Measurements from ENCODE around the gene HSF2.
"Not testable (repeated sequence)": the region's sequence is repeated elsewhere in the genome, so short reads cannot be mapped to it uniquely, and the experiment has no call there.

Gene HSF2

DNA sequence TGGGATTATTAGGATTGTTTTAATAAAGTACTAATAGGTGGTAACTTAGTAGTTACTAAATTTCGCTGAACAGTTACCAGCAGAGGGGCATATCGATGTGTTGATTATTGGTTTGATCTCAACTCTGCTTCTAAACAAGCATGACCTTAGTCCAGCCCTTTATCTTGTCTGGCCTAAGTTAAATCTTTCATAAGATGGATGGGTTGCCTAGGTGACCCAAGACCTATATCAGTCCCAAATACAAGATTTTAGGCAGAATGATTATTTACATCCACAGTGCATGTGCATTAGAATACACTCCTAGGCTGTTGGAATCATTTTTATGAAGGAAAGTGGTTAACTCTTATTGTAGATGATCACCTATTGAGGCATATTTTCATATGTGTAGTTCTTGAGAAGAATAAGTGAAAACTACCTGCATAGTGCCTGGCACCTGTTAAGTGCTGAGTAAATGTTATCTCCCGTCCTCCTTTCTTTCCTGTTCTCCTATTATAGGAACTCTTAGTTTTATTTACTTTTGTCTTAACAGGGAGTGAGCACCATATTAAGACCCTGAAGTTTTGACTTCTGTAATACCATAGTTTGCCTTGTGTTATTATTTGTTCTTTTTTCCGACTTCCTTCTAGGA lies 1.1 kb downstream of the HSF2 start:
- no peak for DNase-seq

DNA sequence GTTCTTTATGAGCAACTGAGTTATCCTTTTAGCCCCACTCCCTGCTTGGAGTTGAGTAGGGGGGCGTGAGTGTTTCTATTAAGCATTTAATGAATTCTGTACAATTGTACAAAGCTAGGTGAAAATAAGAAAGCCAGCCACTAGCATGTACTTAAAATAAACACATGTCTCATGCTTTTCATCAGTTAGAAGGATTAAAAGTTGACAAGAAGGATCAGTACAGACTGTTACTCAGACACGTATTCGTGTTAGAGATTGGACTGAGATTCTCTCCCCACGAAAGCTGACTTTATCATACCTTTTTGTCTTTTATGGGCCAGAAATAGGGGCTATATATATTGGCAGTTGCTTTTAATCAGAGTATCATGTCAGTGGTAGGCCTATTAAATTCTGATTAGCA lies 1.7 kb downstream of the HSF2 start:
- no peak for DNase-seq

DNA sequence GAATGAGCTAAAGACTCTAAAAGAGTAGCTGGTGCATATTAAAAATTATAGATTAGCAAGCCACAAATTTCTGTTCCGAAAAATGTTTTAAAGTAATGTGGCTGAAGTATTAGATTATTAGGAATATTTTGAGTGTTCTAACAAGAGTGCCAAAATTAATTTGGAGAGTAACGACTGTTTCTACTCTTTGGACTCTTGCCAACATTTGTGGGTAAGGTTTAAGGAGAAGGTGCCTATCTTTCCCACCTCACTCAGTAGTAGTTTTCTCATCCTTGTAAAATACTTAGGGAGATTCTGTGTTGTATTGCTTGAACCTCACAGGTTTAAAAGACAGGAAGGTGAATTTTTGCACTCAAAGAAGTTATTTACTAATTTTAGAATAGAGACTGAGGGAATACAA lies 5.0 kb downstream of the HSF2 start:
- no peak for DNase-seq

DNA sequence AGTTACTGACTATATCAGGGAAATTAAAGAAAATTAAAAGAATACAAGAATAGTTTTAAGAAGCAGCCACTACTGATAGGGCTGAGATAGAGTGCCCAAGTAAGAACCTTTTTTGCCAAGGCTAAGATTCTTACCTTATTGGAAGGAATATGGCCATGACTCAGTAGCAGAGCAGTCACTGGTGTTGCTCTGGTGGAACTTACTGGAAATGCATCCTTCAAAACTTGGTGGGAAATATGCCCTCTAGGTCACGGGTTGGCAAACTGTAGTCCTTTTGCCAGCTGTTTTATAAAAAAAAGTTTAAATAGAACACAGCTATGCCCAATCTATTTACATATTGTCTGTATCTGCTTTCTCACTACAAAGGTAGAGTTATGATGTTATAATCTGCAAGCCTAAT lies 6.0 kb downstream of the HSF2 start:
- no peak for DNase-seq

DNA sequence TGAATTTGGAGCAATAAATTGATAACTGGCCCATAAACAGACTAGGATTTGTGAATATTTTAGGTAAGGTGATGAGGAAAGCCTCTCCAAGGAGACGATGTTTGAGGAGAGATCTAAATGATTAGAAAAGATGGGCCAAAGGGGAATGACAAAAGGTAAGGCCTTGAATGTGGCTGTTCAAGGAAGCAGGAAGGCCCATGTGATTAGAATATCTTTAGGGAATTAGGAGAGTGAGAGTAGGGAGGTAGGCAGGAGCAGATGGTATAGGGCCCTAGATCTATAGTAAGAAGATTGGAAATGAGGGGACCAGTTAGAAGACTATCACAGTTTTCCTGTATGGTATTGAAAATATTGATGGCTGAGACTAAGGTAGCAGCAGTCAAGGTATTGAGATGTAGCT lies 6.7 kb downstream of the HSF2 start:
- DNase-seq: no peak

DNA sequence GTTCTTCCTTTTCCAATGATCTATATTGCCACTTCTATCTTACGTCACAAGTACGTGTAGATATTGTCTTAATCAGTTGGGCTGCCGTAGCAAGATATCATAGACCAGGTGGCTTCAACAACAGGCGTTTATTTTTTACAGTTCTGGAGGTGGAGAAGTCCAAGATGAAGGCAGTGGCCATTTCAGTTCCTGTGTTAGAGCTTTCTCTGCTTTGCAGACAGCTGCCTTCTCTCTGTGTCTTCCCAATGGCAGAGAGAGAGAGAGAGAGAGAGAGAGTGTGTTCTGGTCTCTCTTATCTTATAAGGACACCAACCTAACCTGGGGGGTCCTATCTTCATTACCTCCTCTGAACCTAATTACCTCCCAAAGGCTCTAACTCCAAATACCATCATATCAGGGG lies 8.3 kb downstream of the HSF2 start:
- DNase-seq: no peak

DNA sequence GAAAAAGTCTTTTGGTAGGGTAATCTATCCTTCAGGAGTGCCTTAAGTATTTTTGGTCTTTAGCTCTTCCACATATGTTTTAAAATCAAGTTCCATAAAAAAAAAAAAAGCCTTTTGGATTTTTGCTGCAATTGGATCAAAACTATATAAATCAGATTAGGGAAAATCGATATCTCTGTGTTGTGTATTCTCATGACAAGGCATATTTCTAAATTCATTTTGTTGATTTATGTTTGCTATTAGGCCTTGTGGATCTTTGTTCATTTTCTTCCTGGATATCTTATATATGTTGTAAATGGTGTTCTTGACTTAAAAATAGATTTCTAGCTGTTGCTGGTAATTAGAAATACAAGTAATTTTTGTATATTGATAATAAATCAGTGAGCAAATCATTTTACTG lies 8.8 kb downstream of the HSF2 start:
- DNase-seq: no peak

DNA sequence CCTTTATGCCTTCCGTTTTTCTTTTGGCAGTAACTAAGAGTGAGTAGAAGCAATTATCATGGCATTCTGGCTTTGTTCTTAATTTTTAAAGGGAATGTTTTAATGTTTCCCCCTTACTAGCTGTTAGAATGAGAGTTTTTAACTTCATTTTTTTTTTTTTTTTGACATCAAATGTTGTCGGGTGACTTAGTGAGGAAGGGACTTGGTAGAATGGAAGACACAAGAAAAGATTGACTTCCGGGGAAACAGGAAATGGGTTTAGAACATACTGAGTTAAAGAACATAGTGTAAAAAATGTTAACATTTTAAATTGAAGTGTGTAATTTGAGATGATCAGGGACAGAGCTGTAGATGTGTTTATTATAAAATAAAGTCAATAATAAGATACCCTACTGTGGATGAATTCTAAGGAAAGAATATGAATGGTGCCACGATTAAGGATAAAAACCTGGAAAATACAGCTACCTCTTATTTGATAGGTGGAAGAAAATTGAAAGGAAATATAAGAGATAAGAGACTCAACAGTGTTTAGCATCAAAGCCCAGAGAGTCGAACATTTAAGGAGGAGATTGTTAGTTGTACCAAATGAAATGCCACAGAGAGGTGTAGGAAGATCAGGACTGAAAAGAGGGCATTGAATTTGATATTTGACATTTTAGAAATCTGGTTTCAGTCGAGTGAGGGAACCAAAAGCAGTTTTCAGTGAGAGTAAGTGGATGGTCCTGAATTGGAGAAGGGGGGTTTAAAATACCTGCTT lies 9.4 kb downstream of the HSF2 start:
- DNase-seq: no peak

DNA sequence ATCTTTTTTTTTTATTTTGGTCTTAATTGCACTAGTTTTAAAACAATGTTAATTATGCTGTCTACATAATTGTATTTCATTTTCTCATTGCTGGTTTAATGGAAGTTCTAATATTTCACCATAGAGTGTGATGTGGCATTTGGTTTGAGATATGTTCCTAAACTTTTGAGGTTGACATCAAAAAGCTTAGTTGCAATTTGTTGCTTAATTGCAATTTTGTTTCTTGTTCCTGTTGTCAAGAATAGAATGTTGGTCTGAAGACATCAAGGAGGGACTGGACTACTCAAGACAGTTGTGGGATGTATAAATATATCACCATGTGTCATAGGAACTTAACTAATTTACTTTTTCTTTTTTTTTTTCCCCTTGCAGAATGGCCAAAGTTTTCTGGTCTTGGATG lies 12.5 kb downstream of the HSF2 start:
- no peak for DNase-seq

DNA sequence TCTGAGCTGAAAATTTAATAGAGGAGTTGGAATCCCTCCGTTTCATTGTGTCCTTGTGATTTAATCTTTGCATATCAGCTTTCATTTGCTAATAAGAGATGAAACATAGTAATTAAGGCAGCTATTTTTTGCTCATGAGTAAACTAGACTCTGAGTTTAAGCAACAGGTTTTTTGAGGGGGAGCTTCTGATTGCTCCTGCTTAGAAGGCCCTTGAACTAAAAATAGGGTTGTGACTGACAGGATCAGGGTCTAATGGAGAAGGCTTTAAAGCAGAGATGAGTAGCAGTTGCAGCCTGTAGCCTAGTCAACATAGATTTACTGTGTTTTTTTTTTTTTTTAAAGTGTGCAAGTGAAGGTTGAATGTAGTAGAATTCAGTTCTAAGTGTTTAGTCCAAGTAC lies 17.4 kb downstream of the HSF2 start:
- DNase-seq: no peak

DNA sequence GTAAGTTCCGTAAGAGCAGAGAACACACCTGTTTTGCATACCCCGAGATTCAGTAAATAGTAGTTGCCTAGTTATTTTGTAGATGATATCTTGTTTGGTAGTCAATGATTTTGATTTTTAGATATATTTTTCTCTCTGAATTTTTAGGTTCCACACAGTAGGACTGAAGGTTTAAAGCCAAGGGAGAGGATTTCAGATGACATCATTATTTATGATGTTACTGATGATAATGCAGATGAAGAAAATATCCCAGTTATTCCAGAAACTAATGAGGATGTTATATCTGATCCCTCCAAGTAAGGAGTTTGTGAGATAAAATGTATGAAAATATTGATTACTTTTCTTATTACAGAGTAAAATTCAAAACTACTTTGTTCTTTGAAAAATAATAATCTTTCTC lies 22.6 kb downstream of the HSF2 start:
- no peak for DNase-seq

DNA sequence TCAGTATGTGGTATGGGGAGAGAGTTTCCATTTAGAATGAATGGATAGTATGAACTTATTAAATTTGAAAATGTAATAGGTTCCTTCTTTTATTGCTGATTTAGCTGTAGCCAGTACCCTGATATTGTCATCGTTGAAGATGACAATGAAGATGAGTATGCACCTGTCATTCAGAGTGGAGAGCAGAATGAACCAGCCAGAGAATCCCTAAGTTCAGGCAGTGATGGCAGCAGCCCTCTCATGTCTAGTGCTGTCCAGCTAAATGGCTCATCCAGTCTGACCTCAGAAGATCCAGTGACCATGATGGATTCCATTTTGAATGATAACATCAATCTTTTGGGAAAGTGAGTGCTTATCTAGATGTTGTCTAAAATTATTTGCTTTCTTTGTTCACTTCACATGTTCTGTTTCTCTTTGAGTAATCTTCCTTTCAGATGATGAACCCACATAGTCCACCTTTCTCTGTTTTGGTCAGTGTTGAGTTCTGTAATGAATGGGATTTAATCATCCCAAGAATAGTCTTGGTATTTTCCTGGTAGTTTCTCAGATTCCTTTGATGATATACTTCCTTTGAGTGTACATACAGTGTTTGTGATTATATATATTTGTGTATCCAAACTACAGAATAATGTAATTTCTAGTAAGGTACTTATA lies 23.3 kb downstream of the HSF2 start:
- DNase-seq: no peak

DNA sequence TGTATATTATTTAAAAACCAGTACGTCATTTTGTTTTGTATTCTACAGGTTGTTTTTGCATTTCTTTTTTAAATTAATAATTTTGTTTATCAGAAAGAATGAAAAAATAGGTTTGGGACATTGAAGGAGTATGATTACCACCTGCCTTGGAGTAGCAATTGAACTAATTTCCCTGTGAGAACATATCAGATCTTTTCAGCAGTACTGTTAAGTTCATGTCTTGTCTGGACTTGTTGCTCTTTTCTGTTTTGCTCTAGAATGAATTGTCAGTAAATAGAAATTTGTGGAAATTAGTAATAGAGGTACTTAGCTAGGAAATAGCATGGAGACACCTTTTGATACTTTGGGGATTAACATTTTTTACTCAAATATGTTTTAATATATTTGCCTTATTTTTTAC lies 24.3 kb downstream of the HSF2 start:
- DNase-seq: no peak

DNA sequence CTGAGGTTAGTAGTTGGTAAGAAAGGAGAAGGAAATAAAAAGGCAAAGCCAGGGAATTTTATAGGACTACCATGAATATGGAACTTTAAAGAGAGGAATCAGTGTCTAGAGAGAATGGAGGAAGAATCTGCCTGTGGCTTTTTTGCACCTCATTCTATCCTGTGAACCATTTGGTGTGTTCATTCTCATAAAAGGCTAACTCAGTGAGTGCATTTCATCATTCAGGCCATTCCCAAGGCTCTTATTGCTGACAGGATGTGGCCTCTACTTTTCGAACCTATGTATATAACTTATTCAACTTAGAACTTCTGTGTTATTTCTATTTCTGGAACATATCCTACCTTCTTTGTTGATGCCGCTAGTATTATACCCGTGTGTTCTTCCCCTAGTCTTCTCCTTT lies 27.1 kb downstream of the HSF2 start:
- no peak for DNase-seq

DNA sequence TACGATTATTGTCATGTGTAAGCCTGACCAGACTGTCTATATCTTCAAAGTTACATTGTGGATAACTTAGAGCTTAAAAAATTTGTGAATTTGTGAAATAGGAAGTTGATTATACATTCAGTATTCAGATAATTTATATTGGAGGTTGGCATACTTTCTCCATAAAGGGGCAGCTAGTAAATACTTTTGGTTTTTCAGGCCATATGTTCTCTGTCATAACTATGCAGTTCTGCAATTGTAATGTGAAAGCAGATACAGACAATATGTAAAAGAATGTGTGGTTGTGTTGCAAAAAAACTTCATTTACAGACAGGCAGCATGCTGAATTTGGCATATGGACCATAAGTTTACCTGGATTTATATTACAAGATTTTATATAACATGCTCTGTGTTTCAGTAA lies 29.3 kb downstream of the HSF2 start:
- no peak for DNase-seq

DNA sequence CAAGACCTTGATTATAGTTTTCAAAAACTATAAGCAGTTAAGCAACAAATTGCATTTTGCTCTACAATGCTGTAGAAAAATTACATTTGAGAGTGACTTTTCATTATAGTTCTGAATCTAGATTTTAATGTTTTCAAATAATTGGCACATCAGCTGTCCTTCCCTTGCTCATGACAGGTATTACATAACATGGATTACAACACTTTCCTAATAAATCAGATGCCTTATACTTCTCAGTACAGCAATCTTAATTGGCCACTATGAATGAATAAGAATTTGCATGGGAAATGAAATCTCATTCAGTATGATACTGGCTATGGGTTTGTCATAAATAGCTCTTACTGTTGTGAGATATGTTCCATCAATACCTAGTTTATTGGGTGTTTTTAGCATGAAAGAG lies 29.9 kb downstream of the HSF2 start:
- DNase-seq: no peak

DNA sequence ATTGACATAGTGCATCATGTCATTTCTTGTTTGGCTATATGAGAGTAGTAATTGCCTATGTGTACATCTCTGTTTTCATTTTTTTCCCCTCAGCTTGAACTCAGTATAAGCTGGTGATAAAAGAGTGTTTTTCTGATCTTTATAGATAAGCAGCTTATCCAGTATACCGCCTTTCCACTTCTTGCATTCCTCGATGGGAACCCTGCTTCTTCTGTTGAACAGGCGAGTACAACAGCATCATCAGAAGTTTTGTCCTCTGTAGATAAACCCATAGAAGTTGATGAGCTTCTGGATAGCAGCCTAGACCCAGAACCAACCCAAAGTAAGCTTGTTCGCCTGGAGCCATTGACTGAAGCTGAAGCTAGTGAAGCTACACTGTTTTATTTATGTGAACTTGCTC lies 32.3 kb downstream of the HSF2 start:
- DNase-seq: no peak

DNA sequence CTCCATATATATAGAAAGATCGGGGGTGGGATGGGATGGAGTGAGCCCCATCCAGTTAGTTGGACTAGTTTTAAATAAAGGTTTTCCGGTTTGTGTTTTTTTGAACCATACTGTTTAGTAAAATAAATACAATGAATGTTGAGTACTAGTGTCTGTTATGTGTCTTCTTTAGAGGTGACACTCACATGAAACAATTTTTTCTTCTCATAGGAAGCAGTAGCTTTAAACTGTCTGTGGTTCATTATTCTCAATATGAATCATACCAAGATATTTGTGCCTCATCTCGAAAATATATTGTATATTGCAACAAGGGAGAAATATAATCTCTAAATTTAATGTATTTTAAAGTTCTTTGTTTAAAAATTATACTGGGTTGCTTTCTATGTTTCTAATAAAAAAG lies 33.4 kb downstream of the HSF2 start:
- DNase-seq: no peak

DNA sequence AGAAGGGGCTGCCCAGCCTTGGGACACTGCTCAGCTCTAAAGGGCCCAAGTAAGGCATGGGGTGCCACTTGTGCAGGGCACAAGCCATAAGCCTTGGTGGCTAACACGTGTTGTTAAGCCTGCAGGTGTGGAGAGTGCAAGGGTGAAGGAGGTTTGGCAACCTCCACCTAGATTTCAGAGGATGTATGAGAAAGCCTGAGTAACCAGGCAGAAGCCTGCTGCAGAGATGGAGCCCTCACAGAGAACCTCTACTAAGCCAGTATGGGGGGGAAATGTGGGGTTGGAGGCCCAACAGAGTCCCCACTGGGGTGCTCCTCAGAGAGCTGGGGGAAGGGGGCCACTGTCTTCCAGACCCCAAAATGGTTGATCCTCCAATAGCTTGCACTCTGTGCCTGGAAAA lies 39.5 kb downstream of the HSF2 start:
- no peak for DNase-seq

DNA sequence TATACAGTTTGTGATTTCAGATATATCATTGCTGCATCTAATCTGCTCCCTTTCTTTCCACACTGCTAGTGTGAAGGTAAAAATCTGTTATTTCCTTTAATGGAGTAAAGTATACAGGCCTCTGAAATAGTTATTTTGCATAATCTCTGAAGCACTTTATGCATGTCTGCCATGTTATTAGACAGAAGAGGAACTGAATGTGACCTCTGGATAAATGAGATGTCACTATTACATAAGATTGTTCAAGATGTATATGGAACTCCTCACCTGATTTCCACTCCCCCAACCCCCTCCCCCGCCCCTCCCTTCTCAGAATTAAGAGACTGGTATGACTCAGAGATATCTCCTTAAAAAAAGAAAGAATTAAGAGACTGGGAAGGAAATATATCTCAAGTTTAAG lies 45.8 kb downstream of the HSF2 start:
- DNase-seq: no peak

DNA sequence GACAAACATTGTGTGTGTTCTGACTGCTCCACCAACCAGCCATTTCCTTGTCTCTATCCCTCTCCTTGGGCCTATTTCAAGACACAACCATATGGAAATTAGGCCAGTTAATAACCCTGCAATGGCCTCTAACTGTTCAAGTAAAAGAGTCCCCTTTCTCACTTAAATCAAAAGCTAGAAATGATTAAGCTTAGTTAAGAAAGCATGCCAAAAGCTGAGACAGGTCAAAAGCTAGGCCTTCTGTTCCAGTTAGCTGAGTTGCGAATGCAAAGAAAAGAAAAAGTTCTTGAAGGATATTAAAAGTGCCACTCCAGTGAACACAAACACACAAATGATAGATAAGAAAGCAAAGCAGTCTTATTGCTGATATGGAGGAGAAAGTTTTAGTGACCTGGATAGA lies 49.6 kb downstream of the HSF2 start:
- no peak for DNase-seq

DNA sequence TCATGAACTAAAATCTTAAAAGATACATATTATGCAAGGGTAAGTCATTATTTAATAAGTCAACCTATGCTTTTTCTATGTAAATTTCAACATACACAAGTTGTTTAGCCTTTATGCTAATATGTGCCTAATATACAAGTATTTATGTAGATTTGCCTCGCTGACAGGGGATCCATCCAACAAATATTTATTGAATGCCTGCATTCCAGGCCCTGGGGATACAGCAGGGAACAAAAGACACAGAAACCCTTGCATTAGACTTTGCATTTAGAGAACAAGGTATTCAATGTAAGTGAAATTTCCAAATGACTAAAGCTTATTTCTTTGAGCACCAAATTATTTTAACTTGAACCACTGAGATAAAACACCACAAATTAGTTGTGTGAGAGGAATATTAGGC lies 53.1 kb downstream of the HSF2 start:
- DNase-seq: no peak

DNA sequence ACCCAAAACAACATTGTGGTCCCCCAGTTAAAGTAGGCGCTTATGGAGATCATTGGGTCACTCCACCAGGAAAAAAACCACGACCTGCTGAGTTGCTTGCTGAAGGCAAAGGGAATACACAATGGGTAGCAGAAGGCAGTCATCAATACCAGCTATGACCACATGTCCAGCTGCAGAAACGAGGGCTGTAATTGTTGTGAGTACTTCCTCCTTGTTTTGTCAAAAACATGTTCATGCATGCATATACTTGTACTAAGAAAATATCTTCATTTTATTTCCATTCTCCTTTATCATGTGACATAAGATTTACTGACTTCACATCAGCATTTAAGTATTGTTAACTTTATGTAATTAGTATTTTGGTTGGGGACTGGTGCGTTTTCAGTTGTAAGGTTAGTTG lies 55.2 kb downstream of the HSF2 start:
- no peak for DNase-seq

DNA sequence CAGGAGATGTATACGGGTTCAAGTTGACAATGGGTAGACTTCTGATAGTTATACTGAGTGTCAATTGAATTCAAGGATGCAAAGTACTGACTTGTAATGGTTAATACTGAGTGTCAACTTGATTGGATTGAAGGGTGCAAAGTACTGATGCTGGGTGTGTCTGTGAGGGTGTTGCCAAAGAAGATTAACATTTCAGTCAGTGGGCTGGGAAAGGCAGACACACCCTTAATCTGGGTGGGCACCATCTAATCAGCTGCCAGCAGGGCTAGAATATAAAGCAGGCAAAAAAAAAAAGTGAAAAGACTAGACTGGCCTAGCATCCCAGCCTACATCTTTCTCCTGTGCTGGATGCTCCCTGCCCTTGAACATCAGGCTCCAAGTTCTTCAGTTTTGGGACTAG lies 55.7 kb downstream of the HSF2 start:
- not testable (repeated sequence) for DNase-seq

DNA sequence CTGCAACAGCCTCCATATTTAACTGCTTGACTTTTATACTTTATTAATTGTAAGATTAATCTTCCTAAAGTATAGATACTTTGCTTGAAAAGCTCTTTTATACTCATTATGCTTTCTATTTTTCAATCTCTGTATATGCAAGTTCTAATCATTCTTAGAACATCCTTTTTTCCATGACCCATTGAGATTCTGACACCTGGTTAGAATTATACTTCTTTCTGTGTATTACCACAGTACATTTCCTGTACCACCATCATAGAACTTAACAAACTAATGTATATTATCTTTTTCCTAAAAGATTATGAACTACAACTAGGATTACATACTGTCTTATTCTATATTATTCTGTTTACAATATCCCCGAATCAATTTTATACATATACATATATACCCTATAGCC lies 58.6 kb downstream of the HSF2 start:
- no peak for DNase-seq
